MCF 10A (cell line): ENCODE results near the gene FASN. TPM values are rescaled to one million over a fixed set of nuclear protein-coding genes. Genes with fewer than 3 reads are reported as not detected.

ENCODE experiments used
- BruUV-seq: library from RNA; stranded (reverse); fragments of 400-500 nt; replicated peaks from 2 replicates; lab custom pipeline; 2021; lab: Mats Ljungman, UMichigan
- CTCF ChIA-PET: fragments of 300-600 bp; sonication (Branson Sonifier 250); formaldehyde crosslinking; extraction: SDS; loops from one replicate; lab custom pipeline; 2021; ENCODE audit warnings: antibody characterized with exemption, inconsistent platforms; lab: Yijun Ruan, JAX
- POLR2A ChIA-PET: fragments of 300-600, 350-650 bp; sonication (Branson Sonifier 250); formaldehyde crosslinking; extraction: SDS; loops from one replicate; lab custom pipeline; 2020; ENCODE audit warnings: antibody characterized with exemption, inconsistent platforms; lab: Yijun Ruan, JAX
- DNase-seq: peaks from one replicate; pipeline ENCODE4 v3.0.0-alpha.2; 2018; ENCODE audit not compliant: unreplicated experiment
- H3K27ac Mint-ChIP-seq: one replicate; pipeline ENCODE4 v1.8.0; 2022; ENCODE audit warnings: mild to moderate bottlenecking, low read depth, mixed read lengths; ENCODE audit not compliant: unreplicated experiment
- H3K27me3 Mint-ChIP-seq: one replicate; pipeline ENCODE4 v1.8.0; 2022; ENCODE audit warnings: mixed read lengths; ENCODE audit not compliant: insufficient read depth, unreplicated experiment
- H3K36me3 Mint-ChIP-seq: one replicate; pipeline ENCODE4 v1.8.0; 2022; ENCODE audit warnings: mild to moderate bottlenecking, moderate library complexity, mixed read lengths; ENCODE audit not compliant: insufficient read depth, unreplicated experiment
- H3K4me1 Mint-ChIP-seq: one replicate; pipeline ENCODE4 v1.8.0; 2022; ENCODE audit warnings: mixed read lengths; ENCODE audit not compliant: insufficient read depth, unreplicated experiment
- H3K4me3 Mint-ChIP-seq: one replicate; pipeline ENCODE4 v1.8.0; 2022; ENCODE audit warnings: mild to moderate bottlenecking, moderate library complexity, mixed read lengths; ENCODE audit not compliant: unreplicated experiment
- H3K9me3 Mint-ChIP-seq: one replicate; pipeline ENCODE4 v1.8.0; 2022; ENCODE audit warnings: mixed read lengths; ENCODE audit not compliant: unreplicated experiment
- CTCF ChIP-seq: fragments of 200-600 bp; IDR thresholded peaks from one replicate; pipeline ENCODE4 v1.8.0; 2022; ENCODE audit warnings: antibody characterized with exemption, mild to moderate bottlenecking; ENCODE audit not compliant: unreplicated experiment
- intact Hi-C: fragments of 100-400 bp; cut with micrococcal nuclease; formaldehyde crosslinking; loops from 2 replicates; pipeline ENCODE4 v1.14.1; 2022
- total RNA-seq: library from RNA; stranded (reverse); gene quantifications from 2 replicates; pipeline ENCODE4 v1.2.3, GENCODE V29; 2022

The FASN gene
- total RNA-seq, 1 experiment from 2014 or later = 120 TPM

- no peak overlapping the region for H3K4me3 Mint-ChIP-seq
- no peak for DNase-seq
- BruUV-seq = no TSS peak
- POLR2A ChIA-PET = interaction anchor here (0.6 to 7.0 kb wide), 5 partner anchors 9 to 412 kb away, joined by 3 to 62 read pairs (median 3); partner anchors contain the start of genes FASN and FOXK2
- H3K36me3 Mint-ChIP-seq = peaks cover 31% of the 10 kb centered on the region
- intact Hi-C loops = no loop called here
- H3K27me3 Mint-ChIP-seq = no peaks in the 10 kb centered on the region
- peak overlapping the region; percentile 86 for H3K27ac Mint-ChIP-seq
- H3K9me3 Mint-ChIP-seq = no peaks in the 10 kb centered on the region
- CTCF ChIA-PET = interaction anchor here (1.7 kb wide), 1 partner anchor 45 kb away, joined by 10 read pairs; no protein-coding TSS in a partner anchor
- TF ChIP-seq CTCF = no peak
- H3K4me1 Mint-ChIP-seq = peaks cover 17% of the 10 kb centered on the region
Observed at GRCh38 chr17:82107341-82107860, 9.4 kb upstream of the FASN start.

GRCh38 chr17:82106688-82107305, 8.8 kb upstream of the FASN start:
- peak overlapping the region; percentile 75 for H3K4me3 Mint-ChIP-seq
- intact Hi-C loops = loop anchor here (1.0 kb wide), 1 partner anchor 48 kb away; no protein-coding TSS in a partner anchor
- H3K27me3 Mint-ChIP-seq = no peaks in the 10 kb centered on the region

GRCh38 chr17:82105882-82106687, 8.0 kb upstream of the FASN start:
- no TSS peak for BruUV-seq

More at GRCh38 chr17:82106688-82107305, 8.8 kb upstream of the FASN start:
- H3K9me3 Mint-ChIP-seq = no peaks in the 10 kb centered on the region
- H3K36me3 Mint-ChIP-seq = peaks cover 29% of the 10 kb centered on the region
- no peak for TF ChIP-seq CTCF
- peaks cover 17% of the 10 kb centered on the region for H3K4me1 Mint-ChIP-seq
- DNase-seq = no peak
- peak overlapping the region; percentile 86 for H3K27ac Mint-ChIP-seq
- CTCF ChIA-PET = interaction anchor here (0.9 to 1.7 kb wide), 8 partner anchors 14 to 49 kb away, joined by 3 to 10 read pairs (median 4); no protein-coding TSS in a partner anchor
- POLR2A ChIA-PET = interaction anchor here (0.6 to 7.0 kb wide), 15 partner anchors 8 to 413 kb away, joined by 3 to 62 read pairs (median 3); partner anchors contain the start of genes DUS1L, FASN and FOXK2
- no TSS peak for BruUV-seq

More at GRCh38 chr17:82105882-82106687, 8.0 kb upstream of the FASN start:
- no peaks in the 10 kb centered on the region for H3K27me3 Mint-ChIP-seq
- CTCF ChIA-PET = interaction anchor here (0.7 to 1.7 kb wide), 10 partner anchors 15 to 430 kb away, joined by 3 to 10 read pairs (median 4); no protein-coding TSS in a partner anchor
- peak overlapping the region; percentile 75 for H3K4me3 Mint-ChIP-seq
- TF ChIP-seq CTCF = peak; percentile 28
- peak; percentile 91 for DNase-seq
- peak overlapping the region; percentile 86 for H3K27ac Mint-ChIP-seq
- H3K9me3 Mint-ChIP-seq = no peaks in the 10 kb centered on the region
- intact Hi-C loops = loop anchor here (1.0 kb wide), 1 partner anchor 48 kb away; no protein-coding TSS in a partner anchor
- peaks cover 29% of the 10 kb centered on the region for H3K36me3 Mint-ChIP-seq
- peaks cover 17% of the 10 kb centered on the region for H3K4me1 Mint-ChIP-seq
- POLR2A ChIA-PET = interaction anchor here (0.6 to 7.0 kb wide), 16 partner anchors 8 to 190 kb away, joined by 3 to 62 read pairs (median 3); partner anchors contain the start of genes DUS1L and FASN
